SU-DHL-6 (cell line): ENCODE data around the gene RALGPS1.

Experiments used
- H2AFZ ChIP-seq: fragments of 200-600 bp; sonication (generic); 2 replicates; pipeline ENCODE4 v1.6.1; 2014; ENCODE audit warnings: low read depth, mild to moderate bottlenecking, moderate library complexity, mixed read lengths, antibody characterized with exemption, low read length; ENCODE audit not compliant: severe bottlenecking
- H3F3A ChIP-seq: fragments of 200-600 bp; shearing (Covaris generic); 2 replicates; pipeline ENCODE4 v1.6.0; 2016; ENCODE audit warnings: antibody characterized with exemption, mild to moderate bottlenecking; ENCODE audit not compliant: insufficient read depth
- H3K27ac ChIP-seq: fragments of 200-600 bp; sonication (generic); 2 replicates; pipeline ENCODE4 v1.5.1; 2016; ENCODE audit warnings: low read depth, mild to moderate bottlenecking, low read length, moderate library complexity, mixed read lengths
- H3K27me3 ChIP-seq: fragments of 200-600 bp; sonication (generic), shearing (Covaris generic); 2 replicates; pipeline ENCODE4 v1.6.0; 2014; ENCODE audit warnings: mild to moderate bottlenecking, low read length
- H3K36me3 ChIP-seq: fragments of 200-600 bp; sonication (generic); 2 replicates; pipeline ENCODE4 v1.6.1; 2014; ENCODE audit warnings: mild to moderate bottlenecking, low read length, mixed read lengths
- H3K4me2 ChIP-seq: fragments of 300-600, 200-600 bp; shearing (Covaris generic), sonication (generic); 2 replicates; pipeline ENCODE4 v1.6.0; 2014; ENCODE audit warnings: low read length, low read depth, mild to moderate bottlenecking; ENCODE audit not compliant: poor library complexity, severe bottlenecking
- H3K4me3 ChIP-seq: fragments of 200-600 bp; sonication (generic); 2 replicates; pipeline ENCODE4 v1.5.1; 2014; ENCODE audit warnings: antibody characterized with exemption, low read length, mild to moderate bottlenecking, mixed read lengths; ENCODE audit not compliant: insufficient read depth, poor library complexity, severe bottlenecking
- H3K79me2 ChIP-seq: fragments of 200-600 bp; sonication (generic); 2 replicates; pipeline ENCODE4 v1.6.1; 2014; ENCODE audit warnings: mild to moderate bottlenecking, low read length, moderate library complexity; ENCODE audit not compliant: insufficient read depth
- H3K9ac ChIP-seq: fragments of 200-600 bp; sonication (generic); 2 replicates; pipeline ENCODE4 v1.7.0; 2014; ENCODE audit warnings: mild to moderate bottlenecking, low read length
- H3K9me2 ChIP-seq: fragments of 200-600 bp; sonication (generic); replicated peaks from 2 replicates; pipeline ENCODE4 v1.6.1; 2014; ENCODE audit warnings: low read length; ENCODE audit not compliant: insufficient read depth
- H3K9me3 ChIP-seq: fragments of 200-600 bp; sonication (generic); 2 replicates; pipeline ENCODE4 v1.6.1; 2014; ENCODE audit warnings: low read length, mixed read lengths; ENCODE audit not compliant: insufficient read depth
- H4K20me1 ChIP-seq: fragments of 200-600 bp; sonication (generic); 2 replicates; pipeline ENCODE4 v1.6.1; 2014; ENCODE audit warnings: low read depth, mild to moderate bottlenecking, antibody characterized with exemption, low read length, moderate library complexity, mixed read lengths
- CTCF ChIP-seq: fragments of 200-600 bp; sonication (generic); IDR thresholded peaks from one replicate; pipeline ENCODE4 v1.5.1; 2017; ENCODE audit warnings: antibody characterized with exemption, mild to moderate bottlenecking, low read length, moderate library complexity; ENCODE audit not compliant: insufficient read depth, poor library complexity, severe bottlenecking
- EZH2phosphoT487 ChIP-seq: fragments of 200-600 bp; sonication (generic), shearing (Covaris generic); conservative IDR thresholded peaks from 2 replicates; pipeline ENCODE4 v1.6.1; 2018; ENCODE audit warnings: mild to moderate bottlenecking, antibody characterized with exemption, low read length, moderate library complexity, mixed read lengths

RALGPS1 gene

GRCh38 chr9:127055745-127056402 lies 141.3 kb downstream of the RALGPS1 start:
- Histone ChIP-seq H3F3A (no peaks in the 10 kb centered on the region), H3K27ac (no peak overlapping the region), H2AFZ (no peak overlapping the region), H3K79me2 (no peaks in the 10 kb centered on the region), H3K27me3 (no peaks in the 10 kb centered on the region), H3K9me3 (no peaks in the 10 kb centered on the region), H3K4me2 (no peak overlapping the region), H3K9ac (no peak overlapping the region), H3K4me3 (no peak overlapping the region), H3K36me3 (no peaks in the 10 kb centered on the region), H4K20me1 (no peaks in the 10 kb centered on the region), H3K9me2 (no peaks in the 10 kb centered on the region)
- no peak for TF ChIP-seq EZH2phosphoT487
- no peak for TF ChIP-seq CTCF

GRCh38 chr9:127056446-127056845 lies 141.9 kb downstream of the RALGPS1 start:
- Histone ChIP-seq H3K9me3 (no peaks in the 10 kb centered on the region), H3K9me2 (no peaks in the 10 kb centered on the region), H3K4me3 (no peak overlapping the region), H2AFZ (no peak overlapping the region), H3K79me2 (no peaks in the 10 kb centered on the region), H3K27me3 (no peaks in the 10 kb centered on the region), H3K36me3 (no peaks in the 10 kb centered on the region), H3K27ac (no peak overlapping the region), H3K4me2 (no peak overlapping the region), H4K20me1 (no peaks in the 10 kb centered on the region), H3K9ac (no peak overlapping the region), H3F3A (no peaks in the 10 kb centered on the region)
- TF ChIP-seq CTCF (no peak), EZH2phosphoT487 (no peak)

- Histone ChIP-seq H3K27ac (no peak overlapping the region), H3K4me3 (no peak overlapping the region), H3K36me3 (no peaks in the 10 kb centered on the region), H2AFZ (no peak overlapping the region), H3K9ac (no peak overlapping the region), H3F3A (no peaks in the 10 kb centered on the region), H3K27me3 (no peaks in the 10 kb centered on the region), H3K9me3 (no peaks in the 10 kb centered on the region), H3K9me2 (no peaks in the 10 kb centered on the region), H3K4me2 (no peak overlapping the region), H4K20me1 (no peaks in the 10 kb centered on the region), H3K79me2 (no peaks in the 10 kb centered on the region)
- TF ChIP-seq CTCF (no peak), EZH2phosphoT487 (no peak)
Measured at GRCh38 chr9:127058011-127058644, 143.5 kb downstream of the RALGPS1 start.
